Activated CD8-positive, alpha-beta memory T cell treated with anti-CD3 and anti-CD28 coated beads, Interleukin-2, amount 50 U/mL, for 24 hours (primary cell): ENCODE measurements around the gene MUCL3.
"Not testable (repeated sequence)": the region's sequence is repeated elsewhere in the genome, so short reads cannot be mapped to it uniquely, and the experiment has no call there.

Experiments
- DNase-seq: peaks from one replicate; pipeline ENCODE4 v3.0.0-alpha.2; 2020; ENCODE audit errors: extremely low read depth

MUCL3 gene

DNA sequence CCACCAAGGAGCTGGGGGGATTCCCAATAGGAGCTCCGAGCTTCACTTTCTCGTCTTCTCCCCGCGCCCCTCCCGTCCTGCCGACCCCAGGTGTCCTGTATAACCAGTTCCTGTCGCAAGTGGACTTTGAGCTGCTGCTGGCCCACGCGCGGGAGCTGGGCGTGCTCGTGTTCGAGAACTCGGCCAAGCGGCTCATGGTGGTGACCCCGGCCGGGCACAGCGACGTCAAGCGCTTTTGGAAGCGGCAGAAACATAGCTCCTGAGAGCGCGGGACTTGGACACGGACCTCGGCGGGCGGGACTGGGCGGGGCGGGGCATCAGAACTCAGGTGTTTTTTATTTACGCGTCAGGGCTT, 27.1 kb upstream of the MUCL3 start:
- no peak for DNase-seq

DNA sequence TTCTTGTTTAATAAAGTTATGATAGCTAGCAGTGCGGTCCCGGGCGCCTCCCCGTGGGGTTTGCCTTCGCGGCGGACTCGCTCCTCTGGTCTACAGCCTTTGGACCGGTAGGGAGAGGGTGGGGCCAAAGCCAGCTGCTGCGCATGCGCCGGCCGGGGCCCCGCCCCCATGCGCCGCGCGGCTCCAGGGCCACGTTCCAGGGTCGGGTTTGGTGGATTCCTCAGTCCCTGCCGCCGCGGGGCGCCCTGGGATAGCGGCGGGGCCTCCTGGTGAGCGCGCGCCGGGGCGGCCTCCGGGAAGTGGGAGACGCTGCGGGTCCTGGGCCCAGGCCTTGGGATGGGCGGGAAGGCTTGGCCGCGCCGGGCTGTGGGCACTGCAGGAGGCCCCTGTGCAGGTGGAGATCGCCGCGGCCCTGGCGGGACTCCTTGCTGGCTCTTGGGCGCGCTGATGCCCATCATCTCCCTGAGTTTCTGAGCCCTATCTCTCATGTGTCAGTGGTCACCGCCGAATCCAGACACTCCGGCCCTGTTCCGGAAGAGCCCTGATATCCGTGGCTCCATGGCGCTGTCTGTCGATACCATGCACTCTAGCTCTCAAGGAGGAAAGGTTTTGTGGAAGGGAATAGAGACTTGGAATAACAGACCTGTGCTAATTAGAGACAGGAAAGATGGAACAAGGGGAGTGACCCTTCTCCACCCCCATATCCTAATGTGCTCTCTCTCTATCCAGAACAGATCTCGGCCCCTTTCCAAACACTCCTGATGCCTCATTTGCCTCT, 26.5 kb upstream of the MUCL3 start, which contains the start of gene VARS2:
Gene VARS2 (plus strand): TSS at position 163 of the 778 bp plus-strand sequence. CDS start 599 bp downstream, at position 762.
- DNase-seq = peak; percentile 60

DNA sequence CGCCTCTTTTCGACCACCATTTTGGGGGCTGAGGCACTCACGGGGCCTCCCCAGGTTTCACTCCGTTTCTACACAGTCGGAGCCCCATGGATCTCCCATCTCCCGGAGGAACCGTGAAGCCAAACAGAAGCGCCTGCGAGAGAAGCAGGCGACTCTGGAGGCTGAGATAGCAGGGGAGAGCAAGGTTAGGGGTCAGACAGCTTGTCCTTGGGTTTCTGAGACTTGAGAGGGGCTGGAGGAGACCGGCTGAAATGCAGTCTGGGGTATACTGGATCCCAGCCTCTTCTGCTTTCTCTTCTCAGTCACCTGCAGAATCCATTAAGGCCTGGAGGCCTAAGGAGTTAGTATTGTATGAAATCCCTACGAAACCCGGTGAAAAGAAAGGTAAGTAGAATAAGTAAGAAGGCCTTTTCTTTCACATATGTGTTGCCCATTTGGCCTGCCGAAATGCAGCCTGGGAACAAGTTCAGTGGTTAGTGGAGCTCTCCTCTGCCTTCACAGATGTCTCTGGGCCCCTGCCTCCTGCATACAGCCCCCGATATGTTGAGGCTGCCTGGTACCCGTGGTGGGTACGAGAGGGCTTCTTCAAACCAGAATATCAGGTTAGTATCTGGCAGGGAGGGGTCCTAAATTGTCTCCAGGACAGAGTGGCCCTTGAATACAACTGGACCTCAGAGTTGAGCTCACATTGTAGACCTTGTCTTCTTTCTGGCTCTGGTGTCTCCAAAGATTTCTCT, 25.8 kb upstream of the MUCL3 start:
- no peak for DNase-seq

DNA sequence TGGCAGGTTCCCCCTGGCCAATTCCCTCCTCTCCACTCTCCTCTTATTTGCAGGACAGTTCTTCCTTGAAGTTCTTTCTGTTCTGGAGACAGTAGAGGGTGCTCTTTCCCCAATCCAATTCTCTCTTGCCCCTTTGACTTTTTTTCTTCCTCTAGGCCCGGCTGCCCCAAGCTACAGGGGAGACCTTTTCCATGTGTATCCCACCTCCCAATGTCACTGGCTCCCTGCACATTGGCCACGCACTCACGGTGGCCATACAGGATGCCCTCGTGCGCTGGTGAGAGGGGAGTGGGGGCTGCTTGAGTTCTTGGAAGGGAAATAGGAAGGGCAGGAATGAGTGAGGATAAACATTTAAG, 25.2 kb upstream of the MUCL3 start:
- no peak for DNase-seq

DNA sequence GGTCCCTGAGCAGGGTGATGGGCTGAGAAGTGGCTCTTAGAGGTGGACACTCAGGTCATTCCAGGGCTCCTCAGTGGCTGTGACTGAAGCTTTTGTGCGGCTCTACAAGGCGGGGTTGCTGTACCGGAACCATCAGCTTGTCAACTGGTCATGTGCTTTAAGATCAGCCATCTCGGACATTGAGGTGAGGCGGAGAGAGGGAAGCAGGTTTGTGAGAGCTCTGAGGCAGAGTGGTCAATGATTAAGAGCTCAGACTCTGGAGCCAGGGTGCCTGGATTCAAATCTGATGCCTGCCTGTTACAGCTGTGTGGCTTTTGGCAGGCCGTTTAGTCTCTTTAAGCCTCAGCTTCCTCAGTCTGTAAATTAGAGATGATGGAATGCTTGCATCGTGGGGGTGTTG, 23.7 kb upstream of the MUCL3 start:
- DNase-seq = no peak

DNA sequence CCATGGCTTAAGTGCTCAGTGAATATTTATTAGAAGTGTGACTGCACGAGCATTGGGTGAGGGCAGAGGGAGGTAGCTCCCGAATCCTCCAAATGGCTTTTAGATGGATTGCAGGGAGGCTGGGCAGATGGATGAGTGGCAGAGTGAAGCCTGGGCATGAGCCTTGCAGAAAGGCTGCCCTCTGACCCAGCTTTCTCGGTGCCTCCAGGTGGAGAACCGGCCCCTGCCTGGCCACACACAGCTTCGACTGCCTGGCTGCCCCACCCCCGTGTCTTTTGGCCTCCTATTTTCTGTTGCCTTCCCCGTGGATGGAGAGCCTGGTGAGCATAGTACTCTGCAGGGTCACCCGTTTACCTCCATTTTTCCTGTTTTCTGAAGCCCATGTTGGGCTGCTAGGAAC, 23.3 kb upstream of the MUCL3 start:
- DNase-seq = no peak

DNA sequence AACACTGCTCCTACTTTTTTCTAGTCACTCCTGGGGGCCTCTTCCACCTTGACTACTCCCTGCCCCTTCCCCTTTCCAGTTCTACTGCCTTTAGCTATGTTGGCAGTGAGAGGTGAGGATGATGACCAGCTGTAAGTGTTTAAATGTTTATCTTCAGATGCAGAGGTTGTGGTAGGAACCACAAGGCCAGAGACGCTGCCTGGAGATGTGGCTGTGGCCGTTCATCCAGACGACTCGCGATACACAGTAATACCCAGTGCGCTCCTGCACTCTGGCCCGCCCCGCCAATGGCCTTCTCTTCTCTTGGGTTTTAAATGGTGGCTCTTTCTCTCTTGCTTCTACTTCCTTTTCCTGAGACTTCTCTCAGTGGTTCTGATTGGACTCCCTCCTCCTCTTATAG, 22.1 kb upstream of the MUCL3 start:
- no peak for DNase-seq

DNA sequence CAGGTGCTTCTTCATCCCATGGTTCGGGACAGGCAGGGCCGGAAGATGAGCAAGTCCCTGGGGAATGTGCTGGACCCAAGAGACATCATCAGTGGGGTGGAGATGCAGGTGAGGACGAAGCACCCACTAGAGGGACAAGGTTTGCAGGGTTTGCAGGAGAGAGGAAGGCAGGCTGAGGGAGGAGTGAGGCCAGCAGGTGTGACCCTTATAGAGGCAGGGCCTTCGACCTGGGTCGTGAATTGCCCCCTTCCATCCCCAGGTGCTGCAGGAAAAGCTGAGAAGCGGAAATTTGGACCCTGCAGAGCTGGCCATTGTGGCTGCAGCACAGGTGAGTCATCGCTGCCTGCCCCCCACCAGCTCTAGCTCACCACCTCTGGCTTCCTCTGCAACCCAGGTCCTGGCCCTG, 18.3 kb upstream of the MUCL3 start:
- no peak for DNase-seq

DNA sequence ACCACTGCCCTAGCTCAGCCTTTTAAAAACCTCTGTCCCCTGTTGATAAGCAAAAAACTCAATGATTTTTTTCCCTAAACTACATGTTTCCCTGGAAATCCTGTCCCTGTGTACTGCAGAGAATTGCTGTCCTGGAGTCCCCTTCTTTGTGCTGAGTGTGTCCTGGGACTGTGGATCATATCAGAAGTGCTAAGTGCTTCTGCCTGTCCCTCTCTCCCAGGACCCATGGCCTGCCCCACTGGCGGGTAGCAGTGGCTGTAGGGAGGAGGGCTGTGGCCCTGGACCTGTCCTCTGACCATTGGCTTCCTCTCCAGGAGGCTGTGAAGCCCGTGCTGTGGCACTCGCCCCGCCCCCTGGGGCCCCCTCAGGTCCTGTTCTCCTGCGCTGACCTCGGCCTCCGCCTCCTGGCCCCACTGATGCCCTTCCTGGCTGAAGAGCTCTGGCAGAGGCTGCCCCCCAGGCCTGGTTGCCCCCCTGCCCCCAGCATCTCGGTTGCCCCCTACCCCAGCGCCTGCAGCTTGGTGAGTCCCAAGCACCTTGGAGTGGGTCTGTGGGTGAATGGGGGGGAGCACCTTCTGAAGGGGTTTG, 16.6 kb upstream of the MUCL3 start:
- DNase-seq = not testable (repeated sequence)

DNA sequence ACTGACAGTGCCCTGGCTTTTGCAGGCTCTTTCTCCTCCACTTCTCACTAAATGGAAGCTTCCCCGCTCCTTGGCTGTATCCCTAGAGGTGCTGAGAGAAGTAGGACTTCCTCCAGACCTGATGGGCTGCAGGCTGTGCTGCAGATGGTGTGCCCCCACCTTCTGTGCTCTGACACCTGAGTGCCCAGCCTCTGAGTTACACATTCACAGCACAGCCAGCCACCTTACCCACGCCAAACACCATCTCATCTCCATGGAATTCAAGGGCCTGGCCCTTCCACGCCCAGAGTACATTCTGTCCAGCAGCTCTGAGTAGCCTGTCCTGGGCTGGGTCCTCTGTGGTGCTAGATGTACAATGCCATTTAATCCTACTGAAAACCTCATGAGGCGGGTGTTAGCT, 14.1 kb upstream of the MUCL3 start:
- DNase-seq = no peak

DNA sequence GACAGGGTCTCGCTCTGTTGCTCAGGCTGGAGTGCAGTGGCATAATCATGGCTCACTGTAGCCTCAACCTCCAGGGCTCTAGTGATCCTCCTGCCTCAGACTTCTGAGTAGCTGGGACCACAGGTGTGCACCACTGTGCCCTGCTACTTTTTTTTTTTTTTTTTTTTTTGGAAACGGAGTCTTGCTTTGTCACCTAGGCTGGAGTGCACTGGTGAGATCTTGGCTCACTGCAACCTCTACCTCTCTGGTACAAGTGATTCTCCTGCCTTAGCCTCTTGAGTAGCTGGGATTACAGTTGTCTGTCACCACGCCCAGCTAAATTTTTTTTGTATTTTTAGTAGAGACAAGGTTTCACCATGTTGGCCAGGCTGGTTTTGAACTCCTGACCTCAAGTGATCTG, 13.7 kb upstream of the MUCL3 start:
- DNase-seq = not testable (repeated sequence)

DNA sequence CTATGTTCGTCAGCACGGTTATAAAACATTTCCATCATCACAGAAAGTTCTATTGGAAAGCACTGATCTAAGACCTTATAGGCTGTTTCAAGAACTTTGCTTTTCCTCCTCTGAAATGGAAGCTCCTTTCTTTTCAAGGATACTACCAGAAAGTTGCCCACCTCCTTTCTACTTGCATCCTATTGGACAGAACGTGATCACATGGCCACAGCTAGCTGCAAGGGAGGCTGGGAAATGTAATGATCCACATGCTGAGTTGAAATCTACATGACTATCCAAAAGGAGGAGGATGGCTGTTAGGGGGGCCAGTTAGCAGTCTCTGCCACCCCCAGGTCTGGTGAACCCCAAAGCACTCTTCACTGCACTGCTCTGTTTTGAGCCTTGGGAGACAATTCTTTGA, 12.1 kb upstream of the MUCL3 start:
- DNase-seq = no peak

DNA sequence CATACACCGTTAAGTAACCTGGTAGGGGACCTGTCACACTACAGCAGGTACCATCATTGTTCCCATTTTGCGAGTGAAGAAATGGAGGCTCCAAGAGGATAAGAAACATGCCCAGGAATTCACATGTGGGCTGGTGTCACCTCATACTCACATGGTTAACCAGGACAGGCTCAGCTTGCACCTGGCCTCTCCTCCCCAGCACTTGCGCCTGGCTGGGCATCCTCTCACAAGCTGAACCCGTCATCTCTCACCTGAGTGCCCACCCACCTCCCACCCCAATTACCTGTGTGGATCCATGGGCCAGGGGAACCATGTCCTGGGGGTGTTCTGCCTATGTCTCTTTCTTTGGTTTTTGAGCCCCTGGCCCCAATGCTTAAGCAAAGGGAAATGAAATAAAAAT, 10.3 kb upstream of the MUCL3 start:
- DNase-seq = no peak

DNA sequence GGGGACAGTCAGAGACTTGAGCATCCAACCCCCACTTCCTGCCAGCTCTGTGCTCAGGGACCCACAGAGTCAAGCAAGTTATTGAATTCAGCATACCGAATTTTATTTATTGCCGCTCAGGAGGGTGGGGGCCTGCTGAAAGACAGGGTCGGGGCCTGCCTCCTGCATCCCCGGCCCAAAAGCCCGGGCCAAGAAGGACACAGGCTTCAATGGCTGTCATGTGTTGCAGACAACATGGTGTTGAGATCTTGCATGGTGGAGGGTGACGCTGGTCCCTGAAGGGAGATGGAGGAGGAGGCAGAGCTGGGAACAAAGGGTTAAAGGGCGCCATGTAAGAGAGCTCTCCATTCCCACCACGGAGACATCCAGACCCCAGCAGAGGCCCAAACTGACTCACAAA, 9.5 kb upstream of the MUCL3 start:
- DNase-seq = no peak

DNA sequence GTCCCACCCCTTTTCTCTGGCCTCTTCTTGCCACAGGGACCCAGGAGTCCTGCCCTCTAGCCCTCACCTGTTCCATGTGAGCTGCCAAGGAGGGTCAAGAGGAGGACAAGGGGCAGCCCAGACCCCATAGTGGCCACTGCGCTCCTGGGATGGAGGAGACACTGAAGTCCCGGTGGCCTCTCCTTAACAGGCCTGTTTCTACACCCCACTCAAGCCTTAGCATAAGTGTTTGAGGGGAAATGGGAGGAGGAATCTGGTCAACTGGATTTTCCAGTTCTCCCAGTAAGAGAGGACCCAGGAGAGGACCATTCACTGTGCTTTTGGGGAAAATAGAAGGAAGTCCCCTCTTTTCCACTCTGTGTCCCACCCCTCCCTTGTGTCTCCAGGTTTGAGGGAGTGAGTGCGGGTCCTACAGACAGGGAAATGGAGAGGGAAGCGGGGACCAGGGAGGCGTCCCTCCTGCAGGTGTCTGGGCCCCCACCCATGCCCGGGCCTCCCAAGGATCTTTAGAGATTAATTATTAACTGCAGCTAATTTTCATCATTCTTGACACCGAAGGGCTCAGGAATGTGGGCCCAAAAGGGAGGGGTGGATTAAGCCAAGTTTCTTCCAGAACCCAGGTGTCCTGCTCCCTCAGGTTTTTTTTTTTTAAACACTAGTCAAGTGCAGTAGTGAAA, 8.7 kb upstream of the MUCL3 start, which contains the start of gene SFTA2:
Gene SFTA2 (minus strand): TSS at position 202 of the 677 bp plus-strand sequence. CDS start 74 bp downstream, at position 128.
- DNase-seq = no peak

DNA sequence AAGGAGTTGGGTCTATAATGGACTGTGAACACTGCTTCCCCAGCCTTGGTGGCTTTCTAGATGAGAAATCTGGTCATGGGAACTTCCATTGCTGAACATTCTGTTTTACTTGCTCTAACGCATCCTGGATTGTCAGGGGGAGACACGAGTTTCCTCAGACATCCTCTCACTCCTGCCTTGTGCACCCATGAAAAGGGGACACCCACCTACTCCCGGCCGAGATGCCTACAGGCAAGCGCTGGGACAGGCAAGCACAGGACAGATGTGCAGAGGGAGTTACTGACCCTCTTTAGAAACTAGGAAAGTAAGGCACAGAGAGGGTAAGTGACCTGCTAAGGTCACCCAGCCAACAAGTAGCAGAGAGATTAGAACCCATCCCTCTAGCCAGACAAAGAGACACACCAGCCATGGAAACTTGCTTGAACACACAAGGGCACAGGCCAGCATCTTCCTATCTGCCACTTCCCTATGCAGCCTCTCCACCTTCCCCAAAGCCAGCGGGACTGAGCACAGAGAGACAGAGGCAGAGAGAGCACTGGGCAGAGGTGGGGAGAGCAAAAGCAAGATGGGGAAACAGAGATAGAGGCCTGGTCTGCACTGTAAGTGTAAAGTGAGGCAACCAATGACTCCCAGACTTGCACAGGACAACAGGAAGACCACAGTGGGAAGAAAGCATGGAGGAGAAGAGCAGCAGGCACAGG, 8.0 kb upstream of the MUCL3 start:
- no peak for DNase-seq

DNA sequence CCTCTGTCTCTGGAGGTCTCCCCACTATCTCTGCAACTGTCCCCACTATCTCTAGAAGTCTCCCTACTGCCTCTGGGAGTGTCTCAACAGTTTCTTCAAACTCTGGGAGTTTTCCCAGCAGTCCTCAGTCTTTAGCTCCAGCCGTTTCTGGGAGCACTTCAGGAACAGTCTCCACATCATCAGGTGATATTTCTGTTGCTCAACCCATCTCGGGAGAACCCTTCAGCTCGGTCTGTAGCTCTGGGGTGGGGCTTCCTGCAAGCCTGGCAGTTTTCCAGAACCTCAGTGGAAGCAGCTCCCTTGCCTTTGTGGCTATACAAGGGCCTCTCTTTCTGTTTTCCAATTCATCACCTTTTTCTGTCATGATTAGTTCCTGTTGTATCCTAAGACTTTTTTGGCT, 5.8 kb upstream of the MUCL3 start:
- DNase-seq = no peak

DNA sequence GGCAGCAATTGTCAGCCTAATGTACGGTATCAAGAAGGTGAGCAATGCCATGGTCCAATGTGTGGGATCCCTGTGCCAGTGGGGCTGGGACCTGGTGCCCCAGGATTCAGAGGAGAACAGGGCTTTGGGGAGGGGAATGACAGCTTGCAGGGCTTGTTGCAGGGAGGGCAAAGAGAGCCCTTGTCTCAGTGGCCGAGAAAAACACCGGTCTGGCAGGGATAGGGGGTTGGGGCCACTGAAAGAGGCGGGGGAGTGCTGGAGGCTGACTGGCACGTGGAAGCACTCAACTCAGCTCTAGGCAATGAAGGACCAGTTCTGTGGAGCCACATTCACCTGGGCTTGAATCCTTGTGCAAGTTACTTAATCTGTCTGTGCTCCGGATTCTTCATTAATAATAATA, 3.5 kb upstream of the MUCL3 start:
- DNase-seq = no peak

DNA sequence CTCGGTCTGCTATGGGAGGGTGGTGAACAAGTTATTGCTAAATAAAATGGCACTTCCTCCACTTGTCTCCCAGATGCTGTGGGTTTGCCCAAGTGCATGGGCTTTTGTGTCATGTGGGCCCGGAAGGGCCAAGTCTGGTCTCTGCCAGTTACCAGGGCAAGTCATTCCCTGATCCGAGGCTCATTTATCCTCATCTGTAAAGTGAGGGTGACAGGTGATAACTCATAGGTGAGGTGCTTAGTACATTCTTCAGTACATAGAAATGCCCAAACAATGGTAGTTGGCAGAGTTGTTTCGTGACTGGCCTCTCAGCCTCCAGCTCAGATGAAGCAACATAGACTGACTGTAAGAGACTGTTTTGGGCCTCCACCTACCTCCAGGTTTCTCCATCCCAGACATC, 2.0 kb upstream of the MUCL3 start:
- no peak for DNase-seq

DNA sequence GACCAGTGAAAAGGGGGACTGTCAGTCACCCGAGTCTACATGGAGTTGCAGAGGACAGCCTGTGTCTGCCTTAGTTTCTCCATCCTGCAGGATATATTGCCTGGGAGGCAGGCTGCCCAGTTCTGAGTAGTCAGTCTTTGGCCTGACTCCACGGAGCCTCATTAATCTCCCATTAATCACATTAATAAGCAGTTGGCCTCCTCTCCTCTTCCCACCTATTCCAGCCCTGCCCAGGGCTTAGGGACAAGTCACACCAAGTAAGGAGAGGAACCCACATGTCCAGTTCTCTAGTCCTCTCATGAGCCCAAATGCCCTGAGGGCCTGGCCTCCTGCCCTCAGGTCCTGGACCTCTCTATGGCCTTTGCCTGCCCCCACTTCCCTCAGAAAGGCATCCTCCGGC, 1.3 kb upstream of the MUCL3 start:
- DNase-seq = no peak

DNA sequence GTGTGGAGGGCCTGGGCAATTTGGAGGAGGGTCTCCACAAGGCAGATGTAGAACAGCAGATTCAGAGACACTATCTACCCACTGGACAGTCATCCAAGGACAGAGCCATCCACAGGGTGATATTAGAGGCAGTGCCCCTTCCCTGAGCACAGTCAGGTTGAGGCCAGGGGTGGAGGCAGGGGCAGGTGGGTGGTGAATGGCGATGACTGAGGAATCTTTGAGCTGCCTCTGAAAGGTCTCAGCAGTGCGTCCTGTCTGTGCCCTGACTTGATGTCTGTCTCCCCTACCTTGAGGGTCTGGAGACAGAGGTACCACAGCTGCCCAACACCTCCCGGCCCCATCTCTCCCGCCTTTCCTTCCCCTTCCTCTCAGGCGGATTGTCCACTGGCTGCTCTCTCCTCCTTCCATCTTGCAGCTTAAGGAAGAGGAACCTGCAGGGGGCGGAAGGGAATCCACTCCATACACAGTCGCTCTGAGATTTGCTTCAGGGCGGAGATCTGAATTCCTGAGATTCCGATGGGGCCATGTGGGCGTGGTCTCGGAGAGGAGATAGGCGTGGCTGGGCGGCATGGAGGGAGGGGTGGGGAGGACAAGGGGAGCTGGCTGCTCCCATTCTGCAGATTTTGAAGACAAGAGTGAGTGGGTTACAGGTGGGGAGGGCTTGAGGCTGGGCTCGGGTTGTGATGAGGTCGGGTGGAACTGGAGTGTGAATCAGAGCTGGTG, 1.7 kb downstream of the MUCL3 start:
- no peak for DNase-seq
